B cell (primary cell): ENCODE data around the gene CCDC196. TPM values are rescaled to one million over a fixed set of nuclear protein-coding genes. Genes with fewer than 3 reads are reported as not detected.

Experiments
- ATAC-seq: fragments of 200-7000 bp; cut with Tn5 transposase; one replicate; pipeline ENCODE4 v1.10.0; 2021; ENCODE audit warnings: low read depth, mild to moderate bottlenecking, moderate number of reproducible peaks, moderate library complexity
- CTCF ChIA-PET: fragments of 350-600 bp; sonication (Branson Sonifier 250); formaldehyde crosslinking; loops from one replicate; lab custom pipeline; 2021; ENCODE audit warnings: antibody characterized with exemption, inconsistent platforms; lab: Charles Lee
- POLR2A ChIA-PET: fragments of 350-600 bp; sonication (Branson Sonifier 250); formaldehyde crosslinking; loops from one replicate; lab custom pipeline; 2021; ENCODE audit warnings: antibody characterized with exemption; lab: Charles Lee
- DNase-seq: peaks from one replicate; pipeline ENCODE4 v3.0.0; 2013
- H2AFZ ChIP-seq: 2 replicates; pipeline ENCODE4 v1.6.1; 2012; ENCODE audit warnings: mild to moderate bottlenecking, low read depth, low read length; ENCODE audit not compliant: insufficient read depth, poor library complexity, severe bottlenecking
- H3K27ac ChIP-seq, 2 donors: 1 replicate in 1 of 2; 2 replicates in 1 of 2; pipeline ENCODE4 v1.5.1; 2012 to 2013; ENCODE audit warnings: low read length in 2 of 2, mild to moderate bottlenecking in 2 of 2, moderate library complexity in 1 of 2
- H3K27me3 ChIP-seq, 4 experiments: fragments of 200-600 bp in 1 of 4; sonication (generic) in 1 of 4; replicated peaks in 1 of 4; 1 replicate in 2 of 4; 2 replicates in 2 of 4; pipeline versions ENCODE4 v1.6.1 to v1.7.0; 2013 to 2016; ENCODE audit warnings: low read length in 3 of 4, mild to moderate bottlenecking in 2 of 4, mixed read lengths in 1 of 4, moderate library complexity in 1 of 4; ENCODE audit not compliant: insufficient read depth in 4 of 4, control insufficient read depth in 3 of 4; ENCODE audit errors: control extremely low read depth in 1 of 4
- H3K36me3 ChIP-seq, 2 experiments: replicated peaks in 1 of 2; 1 replicate in 1 of 2; 2 replicates in 1 of 2; pipeline versions ENCODE4 v1.6.1 to v1.7.1; 2013; ENCODE audit warnings: low read length in 1 of 2; ENCODE audit not compliant: insufficient read depth in 2 of 2, control insufficient read depth in 1 of 2; ENCODE audit errors: control extremely low read depth in 1 of 2, extremely low read depth in 1 of 2
- H3K4me1 ChIP-seq, 2 donors: fragments of 200-600 bp in 1 of 2; sonication (generic) in 1 of 2; 1 replicate in 1 of 2; 2 replicates in 1 of 2; pipeline versions ENCODE4 v1.5.1 to v1.6.1; 2013 to 2017; ENCODE audit warnings: low read length in 2 of 2; ENCODE audit not compliant: control insufficient read depth in 2 of 2, insufficient read depth in 2 of 2
- H3K4me2 ChIP-seq: replicated peaks from 2 replicates; pipeline ENCODE3; 2012; ENCODE audit warnings: mild to moderate bottlenecking, low read depth, low read length; ENCODE audit not compliant: poor library complexity, severe bottlenecking
- H3K4me3 ChIP-seq, 5 experiments: fragments of 200-600 bp in 1 of 5; sonication (generic) in 1 of 5; 1 replicate in 3 of 5; 2 replicates in 2 of 5; pipeline versions ENCODE4 v1.5.1 to v1.7.0; 2011 to 2016; ENCODE audit warnings: low read length in 4 of 5, mild to moderate bottlenecking in 4 of 5, low read depth in 2 of 5, control low read depth in 1 of 5, moderate library complexity in 1 of 5; ENCODE audit not compliant: insufficient read depth in 1 of 5; ENCODE audit errors: control extremely low read depth in 1 of 5, extremely low read depth in 1 of 5
- H3K79me2 ChIP-seq: fragments of 200-600 bp; sonication (generic); one replicate; pipeline ENCODE4 v1.6.0; 2016; ENCODE audit warnings: low read length; ENCODE audit not compliant: control insufficient read depth, insufficient read depth
- H3K9ac ChIP-seq: fragments of 200-600 bp; sonication (generic); 2 replicates; pipeline ENCODE4 v1.6.1; 2017; ENCODE audit warnings: mild to moderate bottlenecking, low read length, moderate library complexity
- H3K9me3 ChIP-seq, 3 donors: one replicate each; pipeline versions ENCODE4 v1.6.1 to v1.7.1; 2013; ENCODE audit warnings: low read length in 2 of 3; ENCODE audit not compliant: control insufficient read depth in 2 of 3, insufficient read depth in 1 of 3; ENCODE audit errors: control extremely low read depth in 1 of 3
- H4K20me1 ChIP-seq: 2 replicates; pipeline ENCODE4 v1.6.0; 2012; ENCODE audit warnings: mild to moderate bottlenecking, low read length; ENCODE audit not compliant: insufficient read depth, control insufficient read depth, poor library complexity, severe bottlenecking
- H3K27ac Mint-ChIP-seq: one replicate; pipeline ENCODE4 v1.8.0; 2021; ENCODE audit warnings: mixed read lengths
- H3K27me3 Mint-ChIP-seq: one replicate; pipeline ENCODE4 v1.8.0; 2021; ENCODE audit warnings: mixed read lengths
- H3K4me1 Mint-ChIP-seq: one replicate; pipeline ENCODE4 v1.8.0; 2021; ENCODE audit warnings: mixed read lengths
- H3K4me3 Mint-ChIP-seq: one replicate; pipeline ENCODE4 v1.8.0; 2021; ENCODE audit warnings: mixed read lengths
- H3K9me3 Mint-ChIP-seq: one replicate; pipeline ENCODE4 v1.8.0; 2022; ENCODE audit warnings: mixed read lengths; ENCODE audit not compliant: insufficient read depth
- EZH2 ChIP-seq: IDR thresholded peaks from 2 replicates; pipeline ENCODE4 v1.6.1; 2012; ENCODE audit warnings: borderline replicate concordance, low read depth, mild to moderate bottlenecking, moderate library complexity, low read length; ENCODE audit not compliant: insufficient read depth, poor library complexity, severe bottlenecking
- WGBS: methylation state at CpG from one replicate; pipeline ENCODE4 v1.1.5; 2013; ENCODE audit warnings: missing lambda C conversion rate; ENCODE audit not compliant: insufficient coverage; 5-methylcytosine and 5-hydroxymethylcytosine counted together
- intact Hi-C: fragments of 100-400 bp; cut with micrococcal nuclease; formaldehyde crosslinking; loops from one replicate; pipeline ENCODE4 v1.10.0; 2022
- polyA plus RNA-seq: library from polyadenylated mRNA; depleted of rRNA; stranded (reverse); fragments of >200 nt; gene quantifications from 2 replicates; pipeline ENCODE4 v1.2.3, GENCODE V29; 2012
- total RNA-seq, 2 donors: library from RNA; stranded (reverse); fragments of 120-200 nt in 1 of 2; gene quantifications; 1 replicate in 1 of 2; 2 replicates in 1 of 2; pipeline versions ENCODE4 v1.2.3 to v1.2.4, GENCODE V29; 2013 to 2022
- TF ChIP-seq, protein P1 (sequence below): fragments of 200-600 bp; IDR thresholded peaks from one replicate; pipeline ENCODE4 v1.8.0; 2022; ENCODE audit warnings: antibody characterized with exemption, mild to moderate bottlenecking

CCDC196 gene
- total and polyA plus RNA-seq, 2 donors (not counting 1 experiment from before 2014, with no cell fraction given): not detected

DNA sequence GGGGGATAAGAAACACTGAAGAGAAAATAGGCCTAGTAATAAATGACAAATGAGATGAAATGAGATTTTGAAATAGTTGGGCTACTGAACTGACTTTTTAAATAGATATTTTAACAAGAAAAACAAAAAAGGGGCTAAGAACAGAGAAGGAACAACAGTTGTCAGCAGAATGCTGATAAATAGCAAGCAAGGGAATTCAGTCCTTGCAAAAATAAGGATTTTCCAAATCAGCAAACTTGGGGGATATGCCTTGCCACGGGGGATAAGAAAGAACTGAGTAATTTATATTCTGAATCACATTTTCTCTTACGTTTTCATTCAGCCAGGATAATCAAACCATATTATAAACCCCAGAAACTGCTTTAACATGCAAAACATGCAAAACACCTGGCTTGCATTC lies 12.9 kb upstream of the CCDC196 start:
- Mint-ChIP-seq H3K4me3 (no peak overlapping the region), H3K4me1 (no peaks in the 10 kb centered on the region), H3K9me3 (peaks cover 4% of the 10 kb centered on the region), H3K27ac (no peak overlapping the region), H3K27me3 (no peaks in the 10 kb centered on the region)
- Histone ChIP-seq H3K4me2 (no peak overlapping the region), H3K4me3 (no peak overlapping the region), H3K27ac (no peak overlapping the region), H4K20me1 (no peaks in the 10 kb centered on the region), H3K9ac (no peak overlapping the region), H2AFZ (no peak overlapping the region), H3K9me3 (peaks cover 0 to 14% (median 3%) of the 10 kb centered on the region in 3 donors), H3K4me1 (no peaks in the 10 kb centered on the region), H3K79me2 (no peaks in the 10 kb centered on the region), H3K27me3 (no peaks in the 10 kb centered on the region), H3K36me3 (no peaks in the 10 kb centered on the region)
- POLR2A ChIA-PET: no interaction called here
- intact Hi-C loops: no loop called here
- TF ChIP-seq EZH2: no peak
- TF ChIP-seq, protein P1, sequence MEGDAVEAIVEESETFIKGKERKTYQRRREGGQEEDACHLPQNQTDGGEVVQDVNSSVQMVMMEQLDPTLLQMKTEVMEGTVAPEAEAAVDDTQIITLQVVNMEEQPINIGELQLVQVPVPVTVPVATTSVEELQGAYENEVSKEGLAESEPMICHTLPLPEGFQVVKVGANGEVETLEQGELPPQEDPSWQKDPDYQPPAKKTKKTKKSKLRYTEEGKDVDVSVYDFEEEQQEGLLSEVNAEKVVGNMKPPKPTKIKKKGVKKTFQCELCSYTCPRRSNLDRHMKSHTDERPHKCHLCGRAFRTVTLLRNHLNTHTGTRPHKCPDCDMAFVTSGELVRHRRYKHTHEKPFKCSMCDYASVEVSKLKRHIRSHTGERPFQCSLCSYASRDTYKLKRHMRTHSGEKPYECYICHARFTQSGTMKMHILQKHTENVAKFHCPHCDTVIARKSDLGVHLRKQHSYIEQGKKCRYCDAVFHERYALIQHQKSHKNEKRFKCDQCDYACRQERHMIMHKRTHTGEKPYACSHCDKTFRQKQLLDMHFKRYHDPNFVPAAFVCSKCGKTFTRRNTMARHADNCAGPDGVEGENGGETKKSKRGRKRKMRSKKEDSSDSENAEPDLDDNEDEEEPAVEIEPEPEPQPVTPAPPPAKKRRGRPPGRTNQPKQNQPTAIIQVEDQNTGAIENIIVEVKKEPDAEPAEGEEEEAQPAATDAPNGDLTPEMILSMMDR: no peak
- CTCF ChIA-PET: no interaction called here
- ATAC-seq (no peak), DNase-seq (no peak)
- WGBS: 57% methylated on average over 1 of the region's 2 CpGs

GRCh38 chr14:66476964-66477363 lies 9.2 kb upstream of the CCDC196 start:
- ChIA-PET CTCF (no interaction called here), POLR2A (no interaction called here)
- H3K9me3 Mint-ChIP-seq: no peaks in the 10 kb centered on the region
- no peak for ATAC-seq
- H3K4me3 ChIP-seq: no peak overlapping the region
- peaks cover 0 to 3% (median 0%) of the 10 kb centered on the region in 3 donors for H3K9me3 ChIP-seq
- intact Hi-C loops: no loop called here
- WGBS: no CpG with 5 or more reads among the region's 1 CpG
- no peak overlapping the region for H3K9ac ChIP-seq
- H3K4me1 ChIP-seq: no peaks in the 10 kb centered on the region
- no peaks in the 10 kb centered on the region for H3K4me1 Mint-ChIP-seq
- no peaks in the 10 kb centered on the region for H3K27me3 ChIP-seq
- TF ChIP-seq, protein P1: no peak
- TF ChIP-seq EZH2: no peak
- no peak overlapping the region for H3K27ac Mint-ChIP-seq
- no peaks in the 10 kb centered on the region for H3K27me3 Mint-ChIP-seq
- no peaks in the 10 kb centered on the region for H3K36me3 ChIP-seq
- H3K4me3 Mint-ChIP-seq: no peak overlapping the region
- H3K27ac ChIP-seq: no peak overlapping the region
- H4K20me1 ChIP-seq: no peaks in the 10 kb centered on the region
- no peak overlapping the region for H3K4me2 ChIP-seq
- no peak overlapping the region for H2AFZ ChIP-seq
- no peak for DNase-seq
- H3K79me2 ChIP-seq: no peaks in the 10 kb centered on the region
